NCI-H2171 treated with DMSO at 0.1 percent for 48 hours (cell line): ENCODE results near the gene CRYBB1.

Experiments used
- DNase-seq: peaks from one replicate; lab custom pipeline; 2025; lab: John Stamatoyannopoulos, UW

CRYBB1 gene

DNA sequence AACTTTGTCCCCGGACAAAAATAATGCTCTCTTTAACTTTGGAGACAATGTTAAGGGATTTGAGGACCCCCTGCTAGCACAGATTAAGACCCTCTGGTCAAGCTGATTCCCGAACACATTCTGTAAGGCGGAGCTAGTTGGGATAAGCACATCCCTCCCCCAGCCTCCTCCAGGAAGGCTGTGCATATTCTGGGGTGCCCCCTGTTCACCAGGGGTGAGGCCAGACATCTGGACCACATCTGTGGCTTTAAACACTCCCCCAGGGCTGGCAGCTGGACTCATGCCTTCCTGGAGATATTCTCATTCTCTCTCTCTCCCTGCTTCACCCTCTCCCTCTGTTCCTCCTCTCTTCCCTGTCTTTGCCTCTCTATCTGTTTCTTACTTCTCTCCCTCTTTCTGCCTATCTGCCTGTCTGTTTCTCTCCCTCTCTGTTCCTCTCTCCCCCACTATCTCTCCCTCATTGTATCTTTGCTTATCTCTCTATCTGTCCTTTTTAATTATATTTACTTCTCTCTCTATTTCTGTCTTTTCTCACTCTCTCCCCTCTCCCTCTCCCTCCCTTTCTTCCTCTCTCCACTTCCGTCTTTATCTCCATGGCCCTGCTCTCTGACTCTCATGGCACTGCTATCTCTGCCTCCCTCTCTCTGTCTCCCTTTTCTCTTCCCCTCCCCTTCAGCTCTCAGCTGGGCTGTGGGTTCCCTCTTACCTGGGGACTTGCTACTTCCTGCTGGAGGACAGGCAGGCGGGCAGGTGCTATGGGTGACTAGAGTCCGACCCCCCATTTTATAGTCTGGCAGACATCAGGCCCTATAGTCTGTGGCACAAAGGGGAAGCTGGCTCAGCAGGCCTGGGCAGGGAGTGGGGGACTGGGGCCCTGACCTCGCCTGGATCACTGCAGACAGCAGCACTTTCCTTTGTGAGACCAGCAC is at the start of gene CRYBB1:
Gene CRYBB1 (minus strand): TSS at position 757 of the 929 bp plus-strand sequence. CDS start 1,708 bp downstream, outside the sequence.
- DNase-seq: no peak

DNA sequence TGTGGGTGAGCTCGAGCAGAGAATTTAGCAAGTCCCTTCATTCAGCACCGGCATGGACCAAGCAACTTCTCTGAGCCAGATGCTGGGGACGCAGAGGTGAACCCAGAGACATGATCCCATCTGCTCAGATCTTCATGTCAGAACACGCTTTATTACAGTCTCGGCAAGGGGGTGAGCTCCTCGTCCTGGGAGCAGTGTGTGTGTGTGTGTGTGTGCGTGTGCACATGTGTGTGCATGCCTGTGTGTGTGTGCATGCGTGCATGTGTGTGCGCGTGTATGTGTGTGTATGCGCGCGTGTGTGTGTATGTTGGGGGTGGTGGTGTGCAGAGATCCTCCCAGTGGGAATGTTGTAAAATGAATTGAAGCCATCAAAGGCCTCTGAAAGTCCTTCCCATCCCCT is 49.3 kb upstream of the CRYBB1 start:
- DNase-seq: peak; percentile 86

DNA sequence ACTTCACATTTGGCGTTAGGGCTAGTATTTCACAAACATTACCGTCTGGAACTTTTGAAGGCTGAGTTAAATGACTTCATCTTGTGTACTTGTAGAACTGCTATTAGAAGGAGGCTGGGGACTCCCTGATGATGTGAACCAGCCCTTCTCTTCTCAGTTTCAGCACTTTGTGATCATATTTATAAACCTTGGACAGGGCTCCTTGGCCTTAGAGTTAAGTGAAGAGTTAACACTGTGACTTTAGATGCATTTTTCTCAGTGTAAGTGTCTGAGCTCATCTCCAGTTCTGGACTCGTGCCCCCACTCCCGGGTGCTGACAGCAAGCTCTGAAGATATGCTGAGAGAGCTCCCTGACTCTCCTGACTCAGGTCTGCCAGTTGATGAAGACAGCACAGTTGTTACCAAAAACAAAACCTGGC is 48.0 kb upstream of the CRYBB1 start:
- no peak for DNase-seq

DNA sequence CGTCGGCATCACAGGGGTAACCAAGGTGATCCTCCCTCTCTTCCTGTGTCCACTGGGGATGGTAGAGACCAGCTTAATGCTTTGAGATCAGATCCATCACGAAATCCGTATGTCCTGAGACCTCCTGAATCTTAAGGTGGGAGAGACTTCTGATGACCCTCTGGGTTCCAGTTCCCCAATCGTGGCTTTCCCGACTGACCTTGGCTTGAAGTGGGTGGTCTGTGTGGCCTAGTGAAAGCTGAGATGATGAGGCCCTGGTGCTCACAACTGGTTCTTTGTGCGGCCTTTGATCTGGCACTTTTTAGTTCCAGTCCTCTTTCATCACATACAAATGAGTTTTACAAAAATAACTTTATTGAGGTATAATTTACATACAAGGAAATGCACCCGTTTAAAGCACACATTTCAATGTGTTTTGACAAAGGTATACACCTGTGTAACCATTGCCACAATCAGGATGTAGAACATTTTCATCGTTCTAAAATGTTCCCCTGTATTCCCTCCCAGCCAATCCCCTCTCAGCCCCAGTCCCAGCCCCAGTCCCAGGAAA is 45.6 kb upstream of the CRYBB1 start:
- no peak for DNase-seq

DNA sequence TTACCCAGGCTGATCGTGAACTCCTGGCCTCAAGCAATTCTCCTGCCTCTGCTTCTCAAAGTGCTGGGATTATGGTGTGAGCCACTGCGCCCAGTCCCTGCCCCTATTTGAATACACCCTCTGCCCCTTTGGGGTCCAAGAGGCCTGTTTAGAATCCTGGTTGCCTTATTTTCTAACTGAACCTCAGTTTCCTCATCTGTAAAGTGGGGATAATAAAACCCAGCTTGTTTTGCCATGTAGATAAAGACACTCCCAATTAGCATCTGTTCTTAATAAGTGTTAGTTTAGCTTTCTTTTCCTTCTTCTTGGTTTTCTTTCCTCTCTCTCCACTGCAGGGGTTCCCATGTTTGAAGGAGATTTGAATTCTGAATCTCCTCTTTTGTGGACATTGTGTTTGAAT is 44.3 kb upstream of the CRYBB1 start:
- DNase-seq: no peak

DNA sequence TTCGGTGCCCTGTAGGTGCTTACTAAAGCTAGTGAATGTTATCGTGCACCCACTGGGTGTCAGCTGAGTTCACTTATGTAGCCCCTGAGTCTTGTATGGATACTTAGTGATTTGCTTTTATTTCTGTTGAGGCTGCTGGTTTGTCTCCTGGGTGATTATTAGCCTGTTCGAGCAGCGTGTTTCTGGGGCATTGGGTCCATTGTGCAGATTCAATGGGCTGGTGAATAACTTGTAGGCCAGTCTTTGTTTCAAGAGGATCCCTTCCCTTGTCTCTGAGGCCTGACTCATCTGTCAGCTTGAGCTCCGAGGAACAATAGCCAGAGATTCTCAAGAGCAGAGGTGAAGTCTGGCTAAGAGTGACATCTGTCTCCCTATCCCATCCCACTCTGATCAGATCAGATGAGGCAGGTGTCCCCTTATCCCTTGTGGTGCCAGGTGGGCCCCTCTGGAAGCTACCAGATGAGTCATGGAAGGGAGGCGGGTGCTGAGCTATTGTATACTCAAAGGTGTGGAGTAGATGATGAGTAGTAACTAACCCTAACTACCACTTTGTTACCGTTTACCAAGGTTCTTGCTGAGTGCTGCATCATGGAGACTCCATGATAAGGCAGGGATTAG is 43.2 kb upstream of the CRYBB1 start:
- peak; percentile 93 for DNase-seq

DNA sequence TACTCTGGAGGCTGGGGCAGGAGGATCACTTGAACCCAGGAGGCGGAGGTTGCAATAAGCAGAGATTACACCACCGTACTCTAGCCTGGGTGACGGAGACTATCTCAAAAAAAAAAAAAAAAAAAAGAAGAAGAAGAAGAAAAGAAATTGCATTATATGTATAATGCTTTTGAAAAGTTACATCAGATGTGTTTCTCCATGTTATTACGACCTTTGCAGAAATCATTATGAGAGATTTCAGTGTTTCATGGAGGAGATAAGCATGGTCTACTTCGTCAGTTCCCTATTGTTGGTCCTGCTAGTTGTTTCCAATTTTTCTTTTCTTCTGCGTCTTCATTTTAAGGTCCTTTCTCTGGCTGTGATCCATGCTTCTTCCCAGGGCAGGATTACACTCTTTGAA is 42.5 kb upstream of the CRYBB1 start:
- DNase-seq: no peak

DNA sequence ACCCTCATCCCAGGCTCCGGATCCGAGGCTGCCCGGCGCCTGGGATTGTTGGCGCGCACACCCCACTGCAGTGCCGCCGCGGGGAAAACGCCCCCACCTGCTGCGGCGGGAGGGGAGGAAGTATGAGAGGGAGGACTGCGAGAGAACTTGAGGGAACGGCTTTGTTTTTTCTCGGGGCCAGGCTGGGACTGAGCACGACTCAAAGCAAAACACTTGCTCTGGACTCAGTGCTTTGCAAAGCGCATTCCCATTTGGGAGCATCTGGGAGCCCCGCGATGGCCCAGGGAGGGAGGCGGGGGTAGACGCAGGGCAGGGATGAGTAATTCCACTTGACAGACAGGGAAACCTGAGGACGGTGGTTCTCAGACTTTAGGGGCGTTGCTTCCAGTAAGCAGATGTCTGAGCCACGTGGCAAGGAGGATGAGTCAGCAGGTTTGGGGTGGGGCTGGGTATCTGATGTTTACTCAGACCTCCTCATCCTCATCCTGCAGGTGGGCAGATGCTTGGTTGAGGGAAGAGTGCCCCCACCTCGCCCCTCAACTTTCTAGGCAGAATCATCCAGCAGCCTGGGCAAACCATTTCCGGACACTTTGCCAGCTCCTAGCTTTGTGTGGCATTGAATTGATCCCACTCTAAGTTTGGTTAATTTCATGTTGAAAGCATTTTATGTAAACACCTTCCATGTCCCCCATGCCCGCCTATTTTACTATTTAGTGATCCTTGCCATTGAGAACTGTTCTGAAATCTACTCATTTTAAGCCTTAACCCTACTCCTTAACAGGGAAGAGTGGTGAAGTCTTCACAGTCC is 41.0 kb upstream of the CRYBB1 start:
- peak; percentile 98 for DNase-seq

DNA sequence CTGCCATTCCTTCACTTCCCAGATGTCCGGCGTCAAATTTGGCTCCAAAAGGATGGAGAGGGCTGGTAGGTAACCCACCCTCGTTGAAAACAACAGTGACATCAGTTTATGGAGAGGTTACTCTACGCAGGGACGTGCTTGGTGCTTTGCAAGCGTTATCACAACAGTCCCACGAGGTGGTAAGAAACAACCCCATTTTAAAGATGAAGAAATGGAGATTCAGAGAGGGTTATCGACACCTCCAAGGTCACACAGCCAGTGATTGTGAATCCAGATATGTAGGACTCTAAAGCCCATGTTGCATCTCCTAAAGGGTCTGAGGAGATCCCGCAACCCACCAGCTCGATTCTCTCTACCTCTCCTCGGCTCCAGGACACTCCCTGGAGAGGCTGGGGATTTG is 40.3 kb upstream of the CRYBB1 start:
- DNase-seq: peak; percentile 38

DNA sequence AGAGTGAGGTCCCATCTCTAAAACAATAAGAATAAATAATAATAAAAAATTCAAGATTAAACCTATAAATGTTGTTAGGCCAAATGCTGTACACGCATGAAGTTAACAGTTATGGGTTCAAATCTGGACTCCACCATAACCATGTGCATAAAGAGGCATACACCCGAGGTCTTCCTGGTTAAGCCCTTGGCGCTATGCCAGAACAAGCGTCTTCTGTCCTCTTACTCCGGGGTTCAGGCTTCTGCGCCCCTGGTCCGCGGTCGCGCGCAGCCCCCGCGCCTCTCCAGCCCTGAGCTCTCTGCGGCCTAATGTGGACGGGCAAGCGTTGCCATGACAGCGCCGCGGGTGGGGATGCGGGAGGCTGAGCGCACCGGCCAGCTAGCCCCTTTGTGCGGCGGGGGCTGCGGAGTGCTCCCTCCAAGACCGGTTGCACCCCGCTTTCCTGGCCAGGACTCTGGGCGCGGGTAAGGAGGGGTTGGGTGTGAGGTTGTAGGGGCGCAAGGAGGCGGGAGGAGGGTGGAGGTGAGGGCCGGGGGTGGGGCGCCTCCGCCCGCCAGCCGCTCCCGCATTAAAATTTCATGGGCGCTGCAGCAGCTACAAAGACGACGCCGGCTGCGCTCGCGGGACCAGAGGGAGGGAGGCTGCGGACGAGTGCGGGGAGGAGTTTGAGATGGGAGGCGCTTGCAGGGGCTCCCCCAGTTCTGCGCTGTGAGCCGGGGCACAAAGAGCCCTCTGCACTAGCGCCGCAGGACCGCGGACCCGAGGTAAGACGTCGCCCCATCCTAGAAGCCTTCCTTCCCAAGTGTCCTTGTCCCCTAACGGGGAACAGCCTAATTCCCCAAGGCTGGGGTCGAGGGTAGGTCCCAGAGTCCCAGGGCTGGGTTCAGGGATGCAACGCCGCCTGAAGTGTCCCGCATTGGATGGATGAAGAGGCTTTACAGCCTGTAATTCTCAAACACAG is 39.3 kb upstream of the CRYBB1 start, which contains the start of gene MIAT:
Gene MIAT (plus strand): TSS at position 698 of the 961 bp plus-strand sequence.
- DNase-seq: peak; percentile 71

DNA sequence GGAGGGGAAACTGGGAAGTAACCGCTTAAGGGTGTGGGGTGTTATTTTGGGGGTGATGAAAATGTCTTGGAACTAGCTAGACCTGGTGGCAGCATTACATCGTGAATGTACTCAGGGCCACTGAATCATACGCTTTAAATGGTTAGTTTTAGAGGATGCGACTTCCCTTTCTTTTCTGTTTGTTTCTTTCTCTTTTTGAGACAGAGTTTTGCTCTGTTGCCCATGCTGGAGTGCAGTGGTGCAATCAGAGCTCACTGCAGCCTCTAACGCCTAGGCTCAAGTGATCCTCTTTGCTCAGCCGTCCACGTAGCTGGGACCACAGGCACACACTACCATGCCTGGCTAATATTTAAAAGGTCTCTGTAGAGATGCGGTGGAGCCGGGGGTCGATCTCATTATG is 34.0 kb upstream of the CRYBB1 start:
- no peak for DNase-seq

DNA sequence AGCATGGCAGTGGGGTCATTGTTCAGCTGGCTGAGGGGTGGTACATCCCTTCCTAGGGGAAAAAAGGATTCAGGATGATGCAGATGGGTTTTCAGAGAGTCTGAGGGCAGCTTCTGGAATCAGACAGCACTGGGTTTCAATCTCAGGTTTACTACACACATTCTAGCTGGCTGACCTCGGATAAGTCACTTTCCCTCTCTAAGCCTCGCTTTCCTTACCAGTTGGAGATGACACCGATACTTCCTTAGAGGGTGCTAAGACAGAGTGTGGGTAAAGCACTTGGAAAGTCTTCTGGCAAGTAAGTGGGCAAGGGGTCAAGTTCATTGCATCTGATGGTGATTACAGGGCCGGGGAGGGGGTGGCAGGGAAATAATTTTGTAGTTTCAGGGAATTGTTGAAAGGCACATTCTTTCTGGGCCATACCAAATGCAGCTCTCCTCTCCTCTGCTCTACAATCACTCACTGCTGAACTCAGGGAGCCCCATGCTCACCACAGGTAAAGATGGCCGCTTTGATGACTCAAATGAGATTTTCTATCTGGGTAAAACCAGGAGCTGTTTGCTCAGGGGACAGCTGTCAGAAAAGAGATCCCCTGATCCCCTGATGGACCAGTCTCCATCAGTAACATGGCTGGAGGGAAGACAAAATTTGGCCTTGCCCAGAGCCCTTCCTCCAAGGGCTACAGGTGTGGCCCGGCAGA is 33.0 kb upstream of the CRYBB1 start:
- no peak for DNase-seq

DNA sequence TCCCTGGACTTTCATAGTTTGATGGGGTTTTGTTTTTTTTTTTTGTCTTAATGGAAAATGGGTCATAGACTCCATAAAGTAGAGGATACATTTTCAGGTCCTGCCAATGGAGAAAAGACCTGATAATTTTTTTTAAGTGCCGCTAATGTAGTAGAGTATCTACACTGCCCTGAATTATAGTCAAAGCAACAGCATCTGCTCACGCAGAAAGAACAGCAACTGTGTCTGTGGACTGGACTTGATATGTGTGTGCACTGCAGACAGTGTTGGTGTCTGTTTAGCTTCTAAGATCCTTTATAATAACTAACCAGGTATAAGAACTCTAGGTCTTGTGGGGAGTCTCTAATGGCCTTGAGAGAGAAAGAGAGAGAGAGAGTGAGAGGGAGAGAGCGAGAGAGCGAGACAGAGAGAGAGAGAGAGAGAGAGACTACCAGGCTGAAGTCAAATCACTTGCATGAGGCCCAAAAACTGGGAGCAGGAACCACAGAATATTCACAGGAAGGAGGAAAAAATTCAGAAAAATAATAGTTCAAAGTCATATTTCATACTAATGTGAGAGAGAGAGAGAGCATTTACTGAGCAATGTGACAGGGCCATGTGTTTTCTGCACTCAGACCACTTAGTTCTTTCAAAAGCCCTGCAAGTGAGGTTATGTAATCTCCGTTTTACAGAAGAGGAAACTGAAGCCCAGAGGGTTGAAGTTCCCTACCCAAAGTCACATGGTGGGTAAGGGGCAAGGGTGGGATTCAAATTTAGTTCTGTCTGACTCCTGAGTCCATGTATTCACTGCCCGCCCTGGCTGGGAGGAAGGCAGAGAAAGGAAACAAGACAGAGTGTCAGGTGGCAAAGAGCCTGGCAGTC is 30.9 kb upstream of the CRYBB1 start:
- peak; percentile 50 for DNase-seq

DNA sequence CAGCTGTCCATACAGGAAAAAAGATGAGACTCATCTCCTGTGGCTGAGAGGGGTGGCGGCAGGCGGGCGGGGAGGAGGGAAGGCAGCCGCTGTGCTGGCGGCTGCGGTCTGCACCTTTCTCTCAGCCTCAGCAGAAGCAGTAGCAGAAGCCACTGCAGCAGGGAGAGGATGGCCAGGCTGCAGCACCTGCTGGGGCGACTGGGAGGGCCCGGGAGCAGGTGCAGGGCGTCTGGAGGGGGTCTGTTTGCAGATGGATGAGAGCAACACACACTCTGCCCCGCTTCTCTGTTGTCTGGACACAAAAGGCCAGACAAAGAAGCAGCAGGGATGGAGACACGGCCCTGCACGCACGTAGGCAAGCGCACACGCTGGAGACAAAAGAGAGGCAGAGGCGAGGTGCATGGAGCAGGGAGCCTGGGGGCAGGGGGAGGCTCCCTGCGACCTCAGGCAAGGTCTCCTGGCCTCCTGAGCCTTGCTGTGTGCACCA is 30.2 kb upstream of the CRYBB1 start:
- peak; percentile 86 for DNase-seq

DNA sequence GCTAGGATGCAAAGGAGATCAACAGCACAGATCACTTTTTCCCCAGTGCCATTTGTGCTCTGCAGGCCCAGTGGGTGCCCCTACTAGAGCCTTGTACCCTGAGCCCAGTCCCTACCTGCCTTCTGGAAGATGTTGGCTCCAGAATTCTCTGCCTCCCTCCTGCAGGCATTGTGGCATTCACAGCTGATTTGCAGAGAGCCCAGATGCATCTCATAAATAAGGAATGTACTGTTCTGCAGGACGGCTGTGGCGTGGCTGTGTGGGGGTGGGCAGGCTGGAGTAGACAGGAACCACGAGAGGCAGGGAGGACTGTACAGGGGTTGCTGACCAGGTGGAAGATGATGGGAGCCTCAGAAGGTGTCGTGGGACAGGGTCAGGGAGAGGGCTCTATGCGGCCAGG is 28.3 kb upstream of the CRYBB1 start:
- no peak for DNase-seq

DNA sequence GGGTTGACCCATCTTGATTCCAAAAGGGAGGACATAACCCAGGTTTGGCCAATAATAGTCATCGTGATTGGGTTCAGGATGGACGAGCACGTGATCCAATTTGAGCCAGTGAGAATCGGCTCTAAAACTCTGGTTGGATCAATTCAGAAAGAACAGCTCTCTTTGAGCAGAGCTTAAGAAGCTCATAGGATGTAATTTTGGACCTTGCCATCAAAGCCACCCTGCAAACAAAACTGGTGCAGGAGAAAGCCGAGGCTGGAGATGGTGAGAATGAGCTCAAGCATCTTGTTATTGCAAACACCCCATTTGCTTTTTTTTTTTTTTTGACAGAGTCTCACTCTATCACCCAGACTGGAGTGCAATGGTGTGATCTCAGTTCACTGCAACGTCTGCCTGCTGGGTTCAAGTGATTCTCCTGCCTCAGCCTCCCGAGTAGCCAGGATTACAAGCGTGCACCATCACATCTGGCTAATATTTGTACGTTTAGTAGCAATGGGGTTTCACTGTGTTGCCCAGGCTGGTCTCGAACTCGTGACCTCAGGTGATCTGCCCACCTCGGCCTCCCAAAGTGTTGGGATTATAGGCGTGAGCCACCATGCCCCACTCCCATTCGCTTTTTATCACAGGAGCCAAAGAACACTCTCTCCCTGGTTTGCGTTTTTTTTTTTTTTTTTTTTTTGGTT is 25.7 kb upstream of the CRYBB1 start:
- no peak for DNase-seq

DNA sequence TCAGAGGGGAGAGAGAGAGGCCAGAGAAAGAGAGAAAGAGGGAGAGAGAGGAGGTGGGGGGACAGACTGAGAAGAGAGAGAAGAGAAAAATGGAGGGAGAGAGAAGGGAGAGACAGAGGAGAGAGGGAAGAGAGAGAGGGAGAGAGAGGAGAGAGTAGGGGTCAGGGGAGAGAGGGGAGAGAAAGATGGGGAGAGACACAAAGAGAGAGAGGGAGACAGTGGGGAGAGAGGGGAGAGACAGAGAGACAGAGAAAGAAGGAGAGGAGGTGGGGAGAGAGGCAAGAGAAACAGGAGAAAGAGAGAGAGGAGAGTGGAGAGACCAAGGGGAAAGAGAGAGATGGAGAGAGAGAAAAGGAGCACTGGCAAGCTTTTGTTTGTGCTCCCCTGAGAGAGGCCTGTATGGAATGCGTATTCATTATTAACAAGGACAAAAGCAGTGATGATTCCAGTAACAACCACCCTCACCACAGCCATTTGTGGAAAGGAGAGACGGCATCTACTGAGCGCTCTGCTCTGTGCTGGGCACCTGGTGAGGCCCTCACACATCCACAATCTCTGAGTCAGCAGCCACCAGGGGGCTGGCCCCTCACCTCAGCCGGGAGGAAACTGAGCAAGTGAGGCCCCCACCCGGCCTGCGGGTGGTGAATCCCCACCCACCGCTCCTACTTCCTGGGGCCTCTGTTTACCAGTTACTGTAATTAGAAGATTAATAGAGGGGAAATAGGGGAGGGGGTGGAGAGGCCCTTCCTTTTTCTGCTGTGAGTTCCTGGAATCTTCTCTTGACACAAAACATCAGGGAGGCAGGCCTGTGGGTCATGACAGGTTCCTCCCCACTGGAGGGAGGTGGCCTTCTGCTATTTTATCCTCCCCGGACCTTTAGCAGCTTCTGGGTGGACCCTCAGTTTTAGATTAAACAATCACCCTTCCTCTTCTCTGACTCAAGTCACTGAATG is 24.9 kb upstream of the CRYBB1 start:
- no peak for DNase-seq
